Breast epithelium (tissue), 3 donors: ENCODE results near the gene ALOX5.
"Not testable (repeated sequence)": the region's sequence is repeated elsewhere in the genome, so short reads cannot be mapped to it uniquely, and the experiment has no call there.

Source experiments
- POLR2A ChIP-seq: fragments of 450-650 bp; IDR thresholded peaks from one replicate; pipeline ENCODE4 v1.6.1; 2016; ENCODE audit warnings: antibody characterized with exemption, mild to moderate bottlenecking, moderate library complexity
- TF ChIP-seq, protein P1 (sequence below), 3 donors: fragments of 450-650 bp; IDR thresholded peaks; one replicate each; pipeline ENCODE4 v1.5.1; 2016 to 2017; ENCODE audit warnings: antibody characterized with exemption in 3 of 3, mild to moderate bottlenecking in 3 of 3, moderate library complexity in 3 of 3

DNA sequence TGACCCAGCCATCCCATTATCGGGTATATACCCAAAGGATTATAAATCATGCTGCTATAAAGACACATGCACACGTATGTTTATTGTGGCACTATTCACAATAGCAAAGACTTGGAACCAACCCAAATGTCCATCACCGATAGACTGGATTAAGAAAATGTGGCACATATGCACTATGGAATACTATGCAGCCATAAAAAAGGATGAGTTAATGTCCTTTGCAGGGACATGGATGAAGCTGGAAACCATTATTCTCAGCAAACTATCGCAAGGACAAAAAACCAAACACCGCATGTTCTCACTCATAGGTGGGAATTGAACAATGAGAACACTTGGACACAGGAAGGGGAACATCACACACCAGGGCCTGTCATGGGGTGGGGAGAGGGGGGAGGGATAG, 41.0 kb downstream of the ALOX5 start:
- TF ChIP-seq, protein P1, sequence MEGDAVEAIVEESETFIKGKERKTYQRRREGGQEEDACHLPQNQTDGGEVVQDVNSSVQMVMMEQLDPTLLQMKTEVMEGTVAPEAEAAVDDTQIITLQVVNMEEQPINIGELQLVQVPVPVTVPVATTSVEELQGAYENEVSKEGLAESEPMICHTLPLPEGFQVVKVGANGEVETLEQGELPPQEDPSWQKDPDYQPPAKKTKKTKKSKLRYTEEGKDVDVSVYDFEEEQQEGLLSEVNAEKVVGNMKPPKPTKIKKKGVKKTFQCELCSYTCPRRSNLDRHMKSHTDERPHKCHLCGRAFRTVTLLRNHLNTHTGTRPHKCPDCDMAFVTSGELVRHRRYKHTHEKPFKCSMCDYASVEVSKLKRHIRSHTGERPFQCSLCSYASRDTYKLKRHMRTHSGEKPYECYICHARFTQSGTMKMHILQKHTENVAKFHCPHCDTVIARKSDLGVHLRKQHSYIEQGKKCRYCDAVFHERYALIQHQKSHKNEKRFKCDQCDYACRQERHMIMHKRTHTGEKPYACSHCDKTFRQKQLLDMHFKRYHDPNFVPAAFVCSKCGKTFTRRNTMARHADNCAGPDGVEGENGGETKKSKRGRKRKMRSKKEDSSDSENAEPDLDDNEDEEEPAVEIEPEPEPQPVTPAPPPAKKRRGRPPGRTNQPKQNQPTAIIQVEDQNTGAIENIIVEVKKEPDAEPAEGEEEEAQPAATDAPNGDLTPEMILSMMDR (IDR thresholded peaks at IDR 0.05): not testable (repeated sequence)
- not testable (repeated sequence) for TF ChIP-seq POLR2A
